Esophagus mucosa (tissue), 1 donor: ENCODE results near the gene GAB1. TPM values are rescaled to one million over a fixed set of nuclear protein-coding genes. Genes with fewer than 3 reads are reported as not detected.
"Not testable (repeated sequence)": the region's sequence is repeated elsewhere in the genome, so short reads cannot be mapped to it uniquely, and the experiment has no call there.

Experiments used
- ATAC-seq: fragments of 200-7000 bp; cut with Tn5 transposase; one replicate; pipeline ENCODE4 v1.9.1; 2020
- total RNA-seq: library from RNA; stranded (reverse); gene quantifications from one replicate; pipeline ENCODE4 v1.2.4, GENCODE V29; 2023
- donor health status: DM: yes; HTN: yes; CAD: no.

The GAB1 gene
- total RNA-seq, 1 donor from 2014 or later: 30.2 TPM

- no peak for ATAC-seq
Observed at GRCh38 chr4:143339497-143339896, 2.8 kb downstream of the GAB1 start.

- no peak for ATAC-seq
Observed at GRCh38 chr4:143341186-143341755, 4.6 kb downstream of the GAB1 start.

GRCh38 chr4:143343276-143343831, 6.7 kb downstream of the GAB1 start:
- peak; percentile 42 for ATAC-seq

GRCh38 chr4:143344041-143344440, 7.4 kb downstream of the GAB1 start:
- ATAC-seq: no peak

- ATAC-seq: no peak
Observed at GRCh38 chr4:143344774-143345173, 8.1 kb downstream of the GAB1 start.

- no peak for ATAC-seq
Observed at GRCh38 chr4:143345356-143345755, 8.7 kb downstream of the GAB1 start.

- ATAC-seq: peak; percentile 95
Observed at GRCh38 chr4:143346206-143346605, 9.5 kb downstream of the GAB1 start.

- no peak for ATAC-seq
Observed at GRCh38 chr4:143347484-143348111, 10.9 kb downstream of the GAB1 start.

GRCh38 chr4:143348233-143349077, 11.8 kb downstream of the GAB1 start:
- ATAC-seq: no peak

GRCh38 chr4:143349858-143350527, 13.3 kb downstream of the GAB1 start:
- ATAC-seq: not testable (repeated sequence)

GRCh38 chr4:143351149-143351691, 14.5 kb downstream of the GAB1 start:
- no peak for ATAC-seq

- peak; percentile 38 for ATAC-seq
Observed at GRCh38 chr4:143351774-143352451, 15.2 kb downstream of the GAB1 start.

- no peak for ATAC-seq
Observed at GRCh38 chr4:143352720-143353119, 16.0 kb downstream of the GAB1 start.

GRCh38 chr4:143353797-143354196, 17.1 kb downstream of the GAB1 start:
- no peak for ATAC-seq

- no peak for ATAC-seq
Observed at GRCh38 chr4:143354990-143355389, 18.3 kb downstream of the GAB1 start.

GRCh38 chr4:143355540-143356217, 19.0 kb downstream of the GAB1 start:
- peak; percentile 77 for ATAC-seq

- ATAC-seq: peak; percentile 78
Observed at GRCh38 chr4:143356493-143356892, 19.8 kb downstream of the GAB1 start.

GRCh38 chr4:143357161-143357845, 20.6 kb downstream of the GAB1 start:
- ATAC-seq: no peak

- ATAC-seq: no peak
Observed at GRCh38 chr4:143358419-143358818, 21.7 kb downstream of the GAB1 start.

GRCh38 chr4:143358923-143359643, 22.4 kb downstream of the GAB1 start:
- ATAC-seq: peak; percentile 92
